OCI-LY1 (cell line): ENCODE data around the gene SMCHD1.
"Not testable (repeated sequence)": the region's sequence is repeated elsewhere in the genome, so short reads cannot be mapped to it uniquely, and the experiment has no call there.

Source experiments
- H2AFZ ChIP-seq: fragments of 200-600 bp; sonication (generic), shearing (Covaris generic); 2 replicates; pipeline ENCODE4 v1.6.0; 2014; ENCODE audit warnings: antibody characterized with exemption, mild to moderate bottlenecking, low read length
- H3F3A ChIP-seq: fragments of 200-600 bp; sonication (generic), shearing (Covaris generic); 2 replicates; pipeline ENCODE4 v1.6.0; 2014; ENCODE audit warnings: mild to moderate bottlenecking, antibody characterized with exemption, low read length, moderate library complexity; ENCODE audit not compliant: insufficient read depth
- H3K27ac ChIP-seq: fragments of 200-600 bp; sonication (generic); 2 replicates; pipeline ENCODE4 v1.5.1; 2014; ENCODE audit warnings: low read length, mixed run types, mild to moderate bottlenecking, low read depth; ENCODE audit not compliant: poor library complexity, severe bottlenecking
- H3K27me3 ChIP-seq: fragments of 200-600 bp; sonication (generic); 2 replicates; pipeline ENCODE4 v1.6.0; 2014; ENCODE audit warnings: antibody characterized with exemption, mild to moderate bottlenecking, low read length, moderate library complexity; ENCODE audit not compliant: insufficient read depth
- H3K36me3 ChIP-seq: fragments of 200-600 bp; sonication (generic); 2 replicates; pipeline ENCODE4 v1.6.1; 2014; ENCODE audit warnings: mild to moderate bottlenecking, antibody characterized with exemption, low read length, moderate library complexity, mixed read lengths; ENCODE audit not compliant: insufficient read depth
- H3K4me1 ChIP-seq: fragments of 200-600 bp; sonication (generic); 2 replicates; pipeline ENCODE4 v1.5.1; 2014; ENCODE audit warnings: mild to moderate bottlenecking, low read length, moderate library complexity; ENCODE audit not compliant: insufficient read depth, severe bottlenecking
- H3K4me2 ChIP-seq: fragments of 200-600 bp; sonication (generic), shearing (Covaris generic); 2 replicates; pipeline ENCODE4 v1.6.1; 2014; ENCODE audit warnings: low read length
- H3K4me3 ChIP-seq: fragments of 200-600 bp; sonication (generic); 2 replicates; pipeline ENCODE4 v1.5.1; 2014; ENCODE audit warnings: low read length, low read depth, mild to moderate bottlenecking, mixed read lengths; ENCODE audit not compliant: poor library complexity, severe bottlenecking
- H3K79me2 ChIP-seq: fragments of 200-600 bp; shearing (Covaris generic); 2 replicates; pipeline ENCODE4 v1.6.1; 2016; ENCODE audit warnings: mixed run types, low read length, mixed read lengths; ENCODE audit not compliant: insufficient read depth
- H3K9ac ChIP-seq: fragments of 200-600 bp; sonication (generic), shearing (Covaris generic); 2 replicates; pipeline ENCODE4 v1.6.1; 2014; ENCODE audit warnings: mild to moderate bottlenecking, low read length, mixed read lengths
- H3K9me2 ChIP-seq: fragments of 200-600 bp; sonication (generic), shearing (Covaris generic); 2 replicates; pipeline ENCODE4 v1.6.1; 2014; ENCODE audit warnings: low read depth, mild to moderate bottlenecking, low read length, mixed read lengths
- H3K9me3 ChIP-seq: fragments of 200-600 bp; shearing (Covaris generic); 2 replicates; pipeline ENCODE4 v1.6.1; 2014; ENCODE audit warnings: low read length, mixed read lengths
- H4K20me1 ChIP-seq: fragments of 200-600 bp; sonication (generic), shearing (Covaris generic); 2 replicates; pipeline ENCODE4 v1.6.0; 2016; ENCODE audit warnings: mild to moderate bottlenecking, low read length; ENCODE audit not compliant: insufficient read depth
- CTCF ChIP-seq: fragments of 200-600 bp; sonication (generic), shearing (Covaris generic); IDR thresholded peaks from 2 replicates; pipeline ENCODE4 v1.5.1; 2017; ENCODE audit warnings: mild to moderate bottlenecking, antibody characterized with exemption, low read length, moderate library complexity, mixed read lengths
- EZH2 ChIP-seq: fragments of 200-600 bp; sonication (generic), shearing (Covaris generic); IDR thresholded peaks from 2 replicates; pipeline ENCODE4 v1.8.0; 2017; ENCODE audit warnings: borderline replicate concordance, mixed run types, mild to moderate bottlenecking, antibody characterized with exemption, low read length, moderate library complexity, mixed read lengths

The SMCHD1 gene

GRCh38 chr18:2672410-2672809 lies 16.9 kb downstream of the SMCHD1 start:
- no peaks in the 10 kb centered on the region for H3K79me2 ChIP-seq
- H3K9me3 ChIP-seq: no peaks in the 10 kb centered on the region
- H3K27ac ChIP-seq: no peak overlapping the region
- no peak overlapping the region for H3K9ac ChIP-seq
- no peaks in the 10 kb centered on the region for H3K27me3 ChIP-seq
- no peaks in the 10 kb centered on the region for H3F3A ChIP-seq
- H3K4me3 ChIP-seq: no peak overlapping the region
- peaks cover 91% of the 10 kb centered on the region for H3K36me3 ChIP-seq
- no peak overlapping the region for H3K4me2 ChIP-seq
- no peak overlapping the region for H2AFZ ChIP-seq
- no peak for TF ChIP-seq EZH2
- TF ChIP-seq CTCF: no peak
- H3K9me2 ChIP-seq: no peaks in the 10 kb centered on the region
- H3K4me1 ChIP-seq: no peaks in the 10 kb centered on the region
- no peaks in the 10 kb centered on the region for H4K20me1 ChIP-seq

DNA sequence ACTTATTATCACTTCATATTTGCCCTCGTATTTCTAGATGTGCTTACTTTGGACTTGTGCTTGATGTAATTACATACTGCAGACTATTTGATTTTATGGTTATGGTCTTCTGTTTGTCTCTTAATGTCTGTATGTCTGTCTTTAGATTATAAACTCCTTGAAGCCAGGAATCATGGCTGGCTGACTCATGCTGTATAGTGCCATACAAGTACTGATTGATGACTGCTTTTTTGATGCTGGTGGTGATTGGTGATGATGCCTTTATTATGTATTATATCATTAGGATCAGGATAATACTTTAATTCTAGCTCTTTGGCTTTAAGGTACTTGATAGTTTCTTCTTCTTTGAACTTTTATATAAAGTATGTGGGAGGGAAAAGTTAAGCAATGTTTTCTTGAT lies 17.3 kb downstream of the SMCHD1 start:
- Histone ChIP-seq H3K27me3 (no peaks in the 10 kb centered on the region), H4K20me1 (no peaks in the 10 kb centered on the region), H3K4me2 (no peak overlapping the region), H2AFZ (no peak overlapping the region), H3K27ac (no peak overlapping the region), H3K79me2 (no peaks in the 10 kb centered on the region), H3K4me3 (no peak overlapping the region), H3K4me1 (no peaks in the 10 kb centered on the region), H3K9me3 (no peaks in the 10 kb centered on the region), H3K36me3 (peaks cover 94% of the 10 kb centered on the region), H3F3A (no peaks in the 10 kb centered on the region), H3K9ac (no peak overlapping the region), H3K9me2 (no peaks in the 10 kb centered on the region)
- TF ChIP-seq CTCF: no peak

DNA sequence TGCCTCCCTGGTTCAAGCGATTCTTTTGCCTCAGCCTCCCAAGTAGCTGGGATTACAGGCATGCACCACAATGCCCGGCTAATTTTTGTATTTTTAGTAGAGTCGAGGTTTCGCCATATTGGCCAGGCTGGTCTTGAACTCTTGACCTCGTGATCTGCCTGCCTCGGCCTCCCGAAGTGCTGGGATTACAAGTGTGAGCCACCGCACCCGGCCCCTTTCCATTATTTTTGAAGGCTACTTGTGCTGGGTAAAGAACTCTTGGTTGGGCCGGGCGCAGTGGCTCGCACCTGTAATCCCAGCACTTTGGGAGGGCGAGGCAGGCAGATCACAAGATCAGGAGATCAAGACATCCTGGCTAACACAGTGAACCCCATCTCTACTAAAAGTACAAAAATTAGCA lies 23.4 kb downstream of the SMCHD1 start:
- H3K9me3 ChIP-seq, H3K9ac ChIP-seq, H3K4me3 ChIP-seq, H3F3A ChIP-seq, H3K4me2 ChIP-seq, H2AFZ ChIP-seq, H3K9me2 ChIP-seq, H4K20me1 ChIP-seq, H3K4me1 ChIP-seq, H3K27ac ChIP-seq, H3K27me3 ChIP-seq: not testable (repeated sequence)
- H3K79me2 ChIP-seq: peaks cover 12% of the 10 kb centered on the region; the same call in 1 of the 2 replicates
- H3K36me3 ChIP-seq: peaks cover 84% of the 10 kb centered on the region

DNA sequence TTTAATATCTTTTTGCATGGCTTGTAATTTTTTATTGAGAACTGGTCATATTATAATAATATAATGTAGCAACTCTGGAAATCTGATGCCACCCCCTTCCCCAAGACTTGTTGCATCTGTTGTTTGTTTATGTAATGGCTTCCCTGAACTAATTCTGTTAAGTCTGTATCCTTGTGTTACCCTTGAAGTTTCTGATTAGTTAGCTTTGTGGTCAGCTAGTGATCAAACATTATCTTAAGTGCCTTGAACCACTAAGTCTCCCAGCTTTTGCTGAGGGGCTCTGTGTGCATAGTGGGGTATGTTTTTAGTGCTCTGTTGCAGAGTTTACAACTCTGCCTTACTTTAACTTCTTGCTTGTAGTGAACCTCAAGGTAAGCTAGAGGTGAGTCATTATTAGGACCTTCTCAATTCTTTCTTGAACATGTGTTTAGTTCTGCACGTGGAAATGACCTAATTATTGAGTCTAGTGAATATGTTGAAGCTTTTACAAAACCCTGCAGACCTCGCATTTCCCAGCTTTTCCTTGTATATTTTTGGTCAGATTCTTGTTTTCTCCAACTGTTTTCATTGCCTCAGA lies 24.8 kb downstream of the SMCHD1 start:
- Histone ChIP-seq H3K36me3 (peaks cover 83% of the 10 kb centered on the region), H3F3A (no peaks in the 10 kb centered on the region)

More for the DNA sequence above, 24.8 kb downstream of the SMCHD1 start:
- H3K27me3 ChIP-seq: no peaks in the 10 kb centered on the region
- H3K4me3 ChIP-seq: no peak overlapping the region
- no peaks in the 10 kb centered on the region for H3K9me2 ChIP-seq
- no peak overlapping the region for H2AFZ ChIP-seq
- no peaks in the 10 kb centered on the region for H4K20me1 ChIP-seq
- no peaks in the 10 kb centered on the region for H3K4me1 ChIP-seq
- H3K9ac ChIP-seq: no peak overlapping the region
- H3K4me2 ChIP-seq: no peak overlapping the region
- H3K79me2 ChIP-seq: peaks cover 13% of the 10 kb centered on the region; the same call in 1 of the 2 replicates
- TF ChIP-seq EZH2 (no peak), CTCF (no peak)
- no peak overlapping the region for H3K27ac ChIP-seq
- no peaks in the 10 kb centered on the region for H3K9me3 ChIP-seq
